HG02763 (cell line): ENCODE measurements around the gene DDX60.
"Not testable (repeated sequence)": the region's sequence is repeated elsewhere in the genome, so short reads cannot be mapped to it uniquely, and the experiment has no call there.

ENCODE experiments used
- ATAC-seq: cut with Tn5 transposase; IDR thresholded peaks from one replicate; pipeline ENCODE4 v1.9.1; 2021; ENCODE audit warnings: mild to moderate bottlenecking, moderate library complexity; ENCODE audit not compliant: unreplicated experiment

DDX60 gene

DNA sequence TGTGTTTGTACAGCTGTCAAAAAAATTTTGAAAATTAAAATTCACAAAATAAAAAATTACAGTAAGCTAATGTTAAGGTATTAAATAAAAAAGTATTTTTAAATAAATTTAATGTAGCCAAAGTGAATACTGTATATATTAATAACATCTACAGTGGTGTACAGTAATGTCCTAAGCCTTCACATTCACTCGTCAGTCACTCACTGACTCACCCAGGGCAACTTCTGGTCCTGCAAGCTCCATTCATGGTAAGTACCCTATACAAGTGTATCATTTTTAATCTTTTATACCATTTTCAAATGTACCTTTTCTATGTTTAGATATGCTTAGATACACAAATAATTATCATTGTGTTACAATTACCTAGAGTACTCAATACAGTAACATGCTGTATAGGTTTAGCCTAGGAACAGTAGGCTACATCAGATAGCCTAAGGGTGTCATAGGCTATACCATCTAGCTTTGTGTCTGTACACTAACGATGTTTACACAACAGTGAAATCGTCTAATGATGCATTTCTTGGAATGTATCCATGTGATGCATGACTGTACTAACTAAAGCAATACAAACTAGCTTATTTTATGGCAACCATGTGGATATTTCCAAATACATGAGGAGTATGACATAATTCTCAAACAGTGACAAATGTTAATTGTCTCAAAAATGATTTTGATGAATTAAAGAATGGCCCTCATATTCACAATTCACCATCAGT is 13.7 kb downstream of the DDX60 start:
- no peak for ATAC-seq

DNA sequence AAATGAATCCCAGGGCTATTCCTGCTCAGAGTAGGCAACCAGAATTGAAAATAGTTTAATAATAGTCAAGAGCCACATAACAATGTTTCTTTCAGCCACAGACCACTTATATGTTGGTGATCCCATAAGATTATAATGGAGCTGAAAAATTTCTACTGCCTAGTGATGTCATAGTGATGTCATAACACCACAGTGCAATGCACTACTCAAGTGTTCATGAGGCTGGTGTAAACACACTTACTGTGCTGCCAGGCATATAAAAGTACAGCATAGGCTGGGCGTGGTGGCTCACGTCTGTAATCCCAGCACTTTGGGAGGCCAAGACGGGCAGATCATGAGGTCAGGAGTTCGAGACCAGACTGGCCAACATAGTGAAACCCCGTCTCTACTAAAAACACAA is 15.1 kb downstream of the DDX60 start:
- not testable (repeated sequence) for ATAC-seq

DNA sequence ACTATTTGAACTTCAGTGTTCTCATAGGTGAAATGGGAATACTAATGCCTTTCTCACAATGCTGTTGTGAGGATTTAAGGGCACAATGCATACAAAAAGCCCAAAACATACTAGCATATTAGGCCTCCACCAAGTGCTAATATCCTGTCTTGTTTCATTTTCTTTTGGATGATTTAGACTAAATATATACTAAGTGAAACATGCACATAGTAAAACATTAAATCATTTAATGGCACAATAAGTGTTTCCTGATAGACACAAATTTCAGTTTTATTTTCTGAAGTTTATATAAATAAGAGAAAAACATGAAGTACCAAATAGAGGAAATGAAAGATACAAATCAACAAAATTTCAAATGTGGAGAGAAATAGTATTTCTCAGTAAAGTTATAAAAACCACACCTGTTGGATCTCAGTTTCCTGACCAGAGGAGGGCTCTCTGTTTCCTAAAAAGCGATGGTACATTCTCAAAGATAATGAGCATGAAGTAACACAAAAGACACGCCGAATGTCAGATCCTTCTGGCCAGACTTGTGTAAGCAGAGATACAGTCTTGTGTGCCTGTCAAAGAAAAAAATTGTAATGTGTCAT is 25.1 kb downstream of the DDX60 start:
- ATAC-seq: no peak

DNA sequence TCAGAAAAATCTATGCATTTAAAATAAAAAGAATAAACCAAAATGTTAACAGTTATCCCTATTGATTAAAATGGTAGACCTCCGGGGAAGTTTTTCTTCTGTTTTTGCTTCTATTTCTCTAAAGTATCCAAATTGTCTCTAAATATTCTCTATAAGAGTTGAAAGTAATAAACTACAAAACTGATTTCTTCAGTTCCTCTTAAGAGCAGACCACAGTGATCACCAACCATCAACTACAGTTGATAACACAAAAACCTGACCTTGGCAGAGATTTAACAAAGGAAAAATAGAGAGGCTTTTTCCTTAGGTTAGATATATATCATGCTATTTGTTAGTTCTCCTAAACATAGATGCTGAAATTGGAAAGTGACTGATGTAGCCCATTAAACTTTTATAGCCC is 27.3 kb downstream of the DDX60 start:
- ATAC-seq: no peak

DNA sequence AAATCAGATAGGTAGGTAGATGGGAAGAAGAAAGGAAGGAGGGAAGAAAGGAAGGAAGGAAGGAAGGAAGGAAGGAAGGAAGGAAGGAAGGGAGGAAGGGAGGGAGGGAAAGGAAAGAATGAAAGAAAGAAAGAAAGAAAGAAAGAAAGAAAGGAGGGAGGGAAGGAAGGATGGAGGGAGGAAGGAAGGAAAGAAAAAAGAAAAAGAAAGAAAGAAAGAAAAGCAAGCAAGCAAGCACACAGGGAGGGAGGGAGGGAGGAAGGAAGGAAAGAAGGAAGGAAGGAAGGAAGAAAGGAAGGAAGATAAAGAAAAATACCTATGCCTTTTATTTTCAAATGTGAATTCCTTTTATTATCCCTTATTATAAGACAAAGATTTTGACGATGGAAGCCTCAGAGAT is 32.7 kb downstream of the DDX60 start:
- not testable (repeated sequence) for ATAC-seq

DNA sequence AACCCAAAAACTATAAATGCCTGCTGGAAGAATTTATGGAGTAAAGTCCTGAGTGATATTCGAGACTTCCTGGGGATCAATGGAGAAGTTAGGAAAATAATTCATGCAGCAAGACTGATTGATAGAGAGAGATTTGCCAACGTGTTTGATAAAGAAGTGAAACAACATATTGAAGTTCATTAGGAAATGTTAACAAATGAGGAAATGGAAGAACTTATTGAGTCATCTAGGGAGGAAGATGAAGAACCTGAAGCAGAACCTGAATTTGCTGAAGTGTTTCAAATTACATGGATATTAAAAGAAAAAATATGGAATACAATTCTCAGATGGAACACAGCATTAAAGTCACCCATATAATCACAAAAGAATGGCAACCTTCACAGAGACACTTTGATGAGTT is 39.0 kb downstream of the DDX60 start:
- ATAC-seq: no peak

DNA sequence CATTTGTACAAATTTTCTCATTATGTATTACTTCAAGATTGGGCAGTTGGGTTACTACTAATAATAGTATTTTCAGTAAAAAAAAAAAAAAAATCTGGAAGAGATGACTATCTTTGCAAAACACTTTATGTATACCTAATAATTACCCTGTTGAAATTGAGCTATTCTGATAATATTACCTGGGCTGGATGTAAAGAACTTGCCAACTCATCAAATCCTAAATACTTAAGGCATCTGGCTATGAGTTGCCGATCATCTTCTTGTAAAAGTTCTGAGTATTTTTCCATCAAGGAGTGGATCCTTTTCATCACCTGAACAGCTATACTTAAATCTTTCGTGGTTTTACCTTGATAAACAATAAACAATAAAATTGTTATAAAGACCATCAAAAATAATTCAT is 42.7 kb downstream of the DDX60 start:
- no peak for ATAC-seq

DNA sequence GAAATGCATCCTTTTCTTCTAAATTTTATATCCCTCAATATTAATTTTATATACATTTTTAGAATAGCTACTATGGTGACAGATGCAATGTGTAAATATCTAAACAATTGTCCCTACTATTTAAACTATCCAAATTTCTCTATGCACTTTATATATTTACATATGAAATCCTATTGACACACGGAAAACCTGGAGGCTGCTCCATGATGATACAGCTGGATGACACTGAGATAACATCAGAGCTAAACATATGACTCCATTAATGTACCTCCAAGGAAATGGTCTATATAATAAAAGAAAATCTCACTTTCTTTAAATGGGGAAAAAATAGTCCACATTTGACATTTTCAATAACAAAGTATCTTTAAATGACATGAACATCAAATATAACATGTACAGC is 43.7 kb downstream of the DDX60 start:
- no peak for ATAC-seq

DNA sequence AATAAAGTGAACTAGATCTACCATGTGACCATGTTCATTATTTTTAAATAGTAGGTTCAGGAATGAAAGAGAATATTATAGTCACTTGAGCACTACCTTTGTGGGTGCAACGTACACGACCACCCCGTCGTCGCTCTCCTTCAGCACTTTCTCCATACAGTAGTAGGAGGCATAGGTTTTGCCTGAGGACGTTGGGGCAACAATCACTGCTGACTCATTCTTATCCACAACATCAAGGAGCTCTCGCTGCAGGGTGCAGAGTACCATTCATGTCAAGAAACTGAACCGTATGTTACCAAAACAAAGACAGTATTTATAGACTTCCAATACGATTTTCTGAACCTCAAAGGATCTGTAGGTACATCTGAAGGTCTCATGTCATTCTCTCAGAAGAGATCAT is 44.7 kb downstream of the DDX60 start:
- no peak for ATAC-seq

DNA sequence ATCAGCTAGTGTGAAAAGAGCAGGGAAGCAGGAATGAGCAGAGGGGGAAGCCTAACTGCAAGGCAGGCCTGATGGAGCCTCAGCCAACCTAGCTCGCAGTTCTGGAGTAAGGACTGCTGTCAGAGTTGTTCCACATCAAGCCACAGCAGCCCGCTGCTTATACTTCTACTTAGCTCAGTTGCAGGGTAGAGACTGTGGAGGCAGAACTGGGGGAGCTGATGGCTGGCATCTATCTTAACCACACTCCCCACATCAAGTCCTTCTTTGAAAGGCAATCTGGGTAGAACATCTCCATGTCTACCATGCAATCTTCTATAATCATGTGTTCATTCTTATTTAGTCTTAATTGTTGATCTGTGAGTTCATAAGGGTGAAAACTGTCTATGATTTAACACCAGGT is 46.1 kb downstream of the DDX60 start:
- ATAC-seq: no peak

DNA sequence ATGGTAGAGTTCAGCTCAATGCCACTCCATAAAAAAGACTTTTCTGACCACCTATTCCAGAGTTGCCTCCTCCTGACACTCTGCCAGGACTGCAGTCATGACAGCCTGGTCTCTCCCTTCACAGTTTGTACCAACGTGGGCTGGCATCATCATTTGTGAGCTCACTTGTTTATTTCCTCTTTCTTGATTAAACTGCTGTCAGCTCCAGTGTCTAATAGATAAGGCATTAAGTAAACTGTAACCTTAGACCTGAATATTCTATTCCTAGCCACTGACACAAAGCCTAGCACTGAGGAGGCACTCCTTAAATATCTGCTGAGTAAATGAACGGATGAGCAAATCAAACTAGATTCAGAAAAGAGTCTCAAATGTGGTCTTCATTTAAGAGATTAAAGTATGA is 48.7 kb downstream of the DDX60 start:
- no peak for ATAC-seq

DNA sequence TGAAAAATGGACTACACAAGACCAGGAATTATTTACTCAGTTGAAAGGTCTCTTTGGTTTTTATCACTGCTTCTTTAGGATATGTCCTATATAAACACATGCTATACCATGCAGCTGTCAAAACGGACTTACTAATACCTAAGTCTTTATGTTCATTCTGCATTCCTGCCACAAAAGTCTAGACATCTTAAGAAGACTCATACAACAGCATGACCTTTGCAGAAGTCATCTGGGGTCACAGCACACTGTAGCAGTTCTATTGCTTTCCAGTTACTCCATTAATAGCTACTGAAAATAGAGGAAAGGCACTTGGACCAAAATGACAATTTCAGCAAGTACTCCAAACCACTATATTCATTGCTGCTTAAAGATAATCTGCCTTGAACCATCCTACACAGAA is 53.2 kb downstream of the DDX60 start:
- no peak for ATAC-seq

DNA sequence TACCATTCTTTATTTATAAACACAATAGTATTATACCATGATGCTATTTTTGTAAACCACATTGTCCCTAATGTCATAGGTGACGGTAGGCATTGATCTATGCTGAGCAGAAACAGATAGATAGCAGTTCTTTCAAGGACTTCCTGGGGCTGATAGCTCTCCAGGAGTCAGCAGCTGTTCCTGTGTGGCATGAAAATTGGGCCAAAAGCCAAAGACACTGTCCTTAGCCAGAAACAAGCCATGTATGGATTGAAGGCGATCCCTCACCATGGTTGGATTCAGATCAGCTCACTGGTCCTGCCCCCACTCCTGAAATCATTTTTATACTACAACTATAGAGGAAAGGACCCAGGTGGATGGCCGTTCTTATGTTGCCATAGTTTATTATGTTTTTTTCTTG is 53.6 kb downstream of the DDX60 start:
- no peak for ATAC-seq

DNA sequence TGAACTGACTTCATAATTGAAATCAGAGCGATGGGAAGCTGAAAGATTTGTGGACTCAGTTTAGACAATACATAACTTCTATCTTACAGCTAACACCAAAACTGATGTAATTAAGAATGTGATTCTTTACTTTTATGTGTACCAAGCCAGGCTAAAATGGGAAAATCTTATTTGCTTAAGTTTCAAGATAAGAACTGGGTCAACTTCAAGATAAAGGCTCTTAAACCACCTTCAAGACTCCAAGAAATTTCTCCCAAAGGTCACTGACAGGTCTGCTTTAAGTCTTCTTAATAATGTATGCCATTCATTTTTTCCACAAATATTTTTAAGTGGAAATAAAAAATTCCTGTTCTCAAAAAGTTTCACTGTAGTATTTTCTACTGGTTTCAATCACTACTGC is 55.5 kb downstream of the DDX60 start:
- ATAC-seq: no peak

DNA sequence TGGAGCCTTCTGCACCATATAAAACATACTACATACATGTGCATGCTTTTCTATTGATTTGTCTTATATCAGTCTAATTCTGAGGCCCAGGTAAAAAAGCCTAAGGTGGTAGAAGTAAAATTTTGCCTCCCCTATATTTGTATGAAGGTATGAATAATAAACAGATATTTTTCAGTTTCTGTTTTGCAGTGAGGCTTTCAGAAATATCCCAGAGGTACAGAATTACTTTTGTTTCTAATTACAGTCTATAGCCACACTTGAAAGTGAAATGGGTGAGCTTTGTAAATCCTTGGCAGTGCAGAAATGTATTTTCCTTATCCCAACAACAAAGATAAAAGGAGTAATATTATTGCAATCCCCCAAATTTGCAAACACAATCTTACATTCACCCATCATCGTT is 59.5 kb downstream of the DDX60 start:
- no peak for ATAC-seq

DNA sequence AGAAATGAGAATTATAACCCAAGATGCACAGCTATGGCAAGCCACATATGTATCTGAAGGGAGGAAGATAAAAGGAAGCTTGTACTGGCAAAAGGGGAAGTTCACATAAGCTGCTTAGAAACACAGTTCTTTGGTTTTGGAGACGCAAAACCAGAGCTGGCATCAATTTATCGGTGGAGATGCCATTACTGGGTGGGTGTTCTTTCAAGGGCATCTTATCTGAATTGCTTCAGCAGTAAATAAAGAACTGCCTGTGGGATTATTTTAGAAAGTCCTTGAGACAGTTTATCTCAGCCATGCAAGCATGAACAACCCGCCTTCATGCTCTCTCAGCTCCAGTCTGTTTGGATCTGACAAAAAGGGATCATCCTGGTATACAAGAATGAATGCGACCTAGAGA is 60.8 kb downstream of the DDX60 start:
- no peak for ATAC-seq

DNA sequence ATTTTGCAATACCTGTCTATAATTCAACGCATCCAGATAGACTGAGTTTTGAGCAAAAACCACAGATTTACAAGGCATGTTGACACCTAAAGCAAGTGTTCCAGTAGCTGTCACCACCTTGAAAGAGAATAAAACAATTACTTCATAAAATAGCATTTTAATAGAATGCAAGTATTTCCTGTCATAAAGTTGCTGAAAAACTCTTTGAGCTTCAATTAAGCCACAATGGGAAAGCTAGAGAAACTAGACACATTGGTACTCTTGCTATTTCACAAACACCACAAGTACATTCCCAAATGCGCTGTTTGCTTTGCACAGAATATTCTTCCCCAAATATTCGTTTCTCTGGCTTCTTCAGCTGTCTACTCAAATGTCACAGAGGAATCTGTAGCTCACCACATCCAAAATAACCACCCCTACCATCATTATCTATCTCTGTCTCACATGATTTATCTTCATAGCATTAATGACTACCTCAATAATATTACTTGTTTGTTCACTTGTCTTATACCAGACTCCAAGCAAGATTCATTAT is 70.3 kb downstream of the DDX60 start:
- ATAC-seq: no peak

DNA sequence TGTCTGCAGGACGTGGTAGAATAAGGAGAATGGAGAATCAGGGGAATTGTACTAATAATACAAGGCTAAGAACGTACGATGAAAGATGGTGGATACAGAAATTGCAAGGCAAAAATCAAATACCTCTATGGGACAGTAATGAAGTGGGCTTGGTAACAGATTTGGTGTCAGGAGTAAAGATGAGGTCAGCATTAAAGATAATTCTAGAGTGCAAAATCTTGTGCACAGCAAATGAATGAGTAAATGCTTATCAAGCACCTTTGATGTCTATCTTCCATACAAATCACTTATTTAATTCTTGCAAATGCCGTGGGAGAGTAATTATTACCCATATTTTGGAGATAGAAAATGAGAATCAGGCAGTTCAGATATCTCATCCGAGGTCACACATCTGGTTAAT is 70.9 kb downstream of the DDX60 start:
- ATAC-seq: no peak

DNA sequence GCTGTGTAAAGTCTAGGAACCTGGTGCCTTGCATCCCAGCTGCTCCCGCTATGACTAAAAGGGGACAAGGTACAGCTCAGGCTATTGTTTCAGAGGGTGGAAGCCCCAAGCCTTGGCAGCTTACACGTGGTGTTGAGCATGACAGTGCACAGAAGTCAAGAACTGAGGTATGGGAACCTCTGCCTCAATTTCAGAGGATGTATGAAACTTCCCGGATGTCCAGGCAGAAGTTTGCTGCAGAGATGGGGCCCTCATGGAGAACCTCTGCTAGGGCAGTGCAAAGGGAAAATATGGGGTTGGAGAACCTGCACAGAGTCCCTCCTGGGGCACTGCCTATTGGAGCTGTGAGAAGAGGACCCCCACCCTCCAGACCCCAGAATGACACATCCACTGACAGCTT is 76.6 kb downstream of the DDX60 start:
- ATAC-seq: no peak

DNA sequence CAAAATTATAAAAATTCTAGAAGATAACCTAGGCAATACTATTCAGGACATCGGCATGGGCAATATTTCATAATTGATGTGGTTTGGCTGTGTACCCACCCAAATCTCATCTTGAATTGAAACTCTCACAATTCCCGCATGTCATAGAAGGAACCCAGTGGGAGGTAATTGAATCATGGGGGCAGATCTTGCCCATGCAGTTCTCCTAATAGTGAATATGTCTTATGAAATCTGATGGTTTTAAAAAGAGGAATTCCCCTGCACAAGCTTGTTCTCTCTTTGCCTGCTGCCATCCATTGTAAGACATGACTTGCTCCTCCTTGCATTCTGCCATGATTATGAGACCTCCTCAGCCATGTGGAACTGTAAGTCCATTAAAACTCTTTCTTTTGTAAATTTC is 77.7 kb downstream of the DDX60 start:
- no peak for ATAC-seq

DNA sequence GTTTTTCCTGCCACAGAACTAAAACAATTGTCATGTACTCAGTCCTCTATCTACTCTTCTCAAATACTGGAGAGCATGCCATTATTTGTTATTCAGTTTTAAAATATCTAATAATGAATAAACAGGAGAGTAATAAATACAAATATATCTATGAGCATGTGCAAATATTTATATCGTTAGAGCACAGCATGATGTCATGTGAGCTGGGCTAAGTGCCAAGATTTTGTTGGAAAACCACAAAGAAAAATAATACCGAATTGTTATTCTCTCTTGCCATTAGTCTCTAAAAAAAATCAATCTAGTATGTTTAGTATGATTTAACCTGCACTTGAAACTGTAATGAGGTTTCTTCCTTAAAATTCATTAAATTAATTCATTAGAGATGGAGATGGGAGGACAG is 97.3 kb downstream of the DDX60 start:
- no peak for ATAC-seq

DNA sequence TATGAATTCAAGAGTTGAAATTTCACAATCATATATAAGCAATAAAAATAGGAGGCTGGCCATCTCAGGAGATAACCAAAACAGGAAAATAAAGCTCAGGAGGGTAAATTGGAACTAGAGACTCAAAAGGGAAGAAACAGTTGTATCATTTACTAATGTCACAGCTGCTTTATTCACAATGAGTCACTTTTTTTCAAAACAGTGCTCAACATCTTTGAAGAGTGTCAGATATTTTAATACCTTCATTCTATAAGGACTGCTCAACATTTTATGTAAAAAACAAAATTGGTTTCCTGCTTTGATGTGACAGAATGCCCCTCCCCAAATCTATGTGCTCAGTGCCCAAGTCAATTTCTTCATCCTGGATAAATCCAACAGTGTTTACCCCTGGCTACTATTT is 97.7 kb downstream of the DDX60 start:
- no peak for ATAC-seq

DNA sequence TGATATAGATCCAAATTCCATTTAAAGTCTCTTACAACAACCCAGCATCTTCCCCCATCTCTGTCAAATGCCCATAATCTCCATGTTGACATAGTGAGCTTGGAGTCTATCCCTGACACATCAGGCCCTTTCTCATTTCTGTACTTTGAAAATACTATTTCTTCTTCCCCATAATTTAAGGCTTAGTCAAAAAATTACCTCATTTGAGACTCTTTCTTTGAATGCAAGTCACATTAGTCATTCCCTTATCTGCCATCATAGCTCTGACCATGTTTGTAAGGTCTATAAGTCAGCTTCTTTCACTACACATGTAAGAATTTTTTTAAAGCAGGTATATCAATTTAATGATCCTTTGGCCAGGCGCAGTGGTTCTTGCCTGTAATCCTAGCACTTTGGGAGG is 99.9 kb downstream of the DDX60 start:
- ATAC-seq: no peak
